Adrenal gland (tissue), 5 donors: ENCODE data around the gene PSTPIP1.

Experiments used
- POLR2A ChIP-seq, 2 donors: fragments of 450-650 bp; IDR thresholded peaks; one replicate each; pipeline ENCODE4 v1.6.1; 2017; ENCODE audit warnings: antibody characterized with exemption in 2 of 2, mild to moderate bottlenecking in 2 of 2, moderate library complexity in 1 of 2
- TF ChIP-seq, protein P1 (sequence below), 6 experiments: fragments of 450-650 bp in 4 of 6; fragments of 200-600 bp in 2 of 6; sonication (generic) in 1 of 6; IDR thresholded peaks; 1 replicate in 5 of 6; 2 replicates in 1 of 6; pipeline versions ENCODE4 v1.5.1 to v1.8.0; 2016 to 2021; ENCODE audit warnings: antibody characterized with exemption in 6 of 6, mild to moderate bottlenecking in 2 of 6, moderate library complexity in 1 of 6
- donor health status: DM: no; HTN: no; CAD: no.

DNA sequence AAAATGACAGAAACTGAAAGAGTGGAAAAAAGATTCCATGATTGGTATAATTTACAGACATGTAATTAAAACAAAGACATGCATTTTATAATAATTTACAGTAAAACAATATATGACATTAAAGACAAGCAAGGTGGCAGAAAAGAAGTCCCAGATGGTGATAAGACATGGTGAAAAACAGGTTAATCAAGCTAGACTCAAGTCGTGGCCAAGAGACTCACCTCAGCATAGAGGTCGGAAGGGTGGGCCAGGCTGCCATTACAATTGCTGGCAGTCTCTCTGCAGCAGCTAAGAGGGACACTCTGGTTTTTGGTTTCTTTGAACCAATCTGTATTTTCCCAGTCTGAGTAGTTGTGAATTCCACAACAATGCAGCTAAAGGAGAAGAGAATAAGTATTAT, 57.6 kb downstream of the PSTPIP1 start:
- TF ChIP-seq POLR2A (IDR thresholded peaks at IDR 0.05), result no peak
- TF ChIP-seq, protein P1, sequence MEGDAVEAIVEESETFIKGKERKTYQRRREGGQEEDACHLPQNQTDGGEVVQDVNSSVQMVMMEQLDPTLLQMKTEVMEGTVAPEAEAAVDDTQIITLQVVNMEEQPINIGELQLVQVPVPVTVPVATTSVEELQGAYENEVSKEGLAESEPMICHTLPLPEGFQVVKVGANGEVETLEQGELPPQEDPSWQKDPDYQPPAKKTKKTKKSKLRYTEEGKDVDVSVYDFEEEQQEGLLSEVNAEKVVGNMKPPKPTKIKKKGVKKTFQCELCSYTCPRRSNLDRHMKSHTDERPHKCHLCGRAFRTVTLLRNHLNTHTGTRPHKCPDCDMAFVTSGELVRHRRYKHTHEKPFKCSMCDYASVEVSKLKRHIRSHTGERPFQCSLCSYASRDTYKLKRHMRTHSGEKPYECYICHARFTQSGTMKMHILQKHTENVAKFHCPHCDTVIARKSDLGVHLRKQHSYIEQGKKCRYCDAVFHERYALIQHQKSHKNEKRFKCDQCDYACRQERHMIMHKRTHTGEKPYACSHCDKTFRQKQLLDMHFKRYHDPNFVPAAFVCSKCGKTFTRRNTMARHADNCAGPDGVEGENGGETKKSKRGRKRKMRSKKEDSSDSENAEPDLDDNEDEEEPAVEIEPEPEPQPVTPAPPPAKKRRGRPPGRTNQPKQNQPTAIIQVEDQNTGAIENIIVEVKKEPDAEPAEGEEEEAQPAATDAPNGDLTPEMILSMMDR (IDR thresholded peaks at IDR 0.05), result no peak
